ENCODE measurements around the gene CNP. TPM values are rescaled to one million over a fixed set of nuclear protein-coding genes. Genes with fewer than 3 reads are reported as not detected.
A peak's percentile ranks its signal among the peaks of the same experiment; 100 is the strongest.

The CNP gene
- total and polyA plus RNA-seq, 2 of the 8 experiments (the other 6 are each of a cell fraction or from before 2014, with no cell fraction given) = 21.9 to 60.6 TPM

- TF ChIP-seq CTBP2 (IDR thresholded peaks at IDR 0.05; ENCODE audit: borderline replicate concordance, insufficient read depth, insufficient read length, low read length) (no peak), SUZ12 (IDR thresholded peaks at IDR 0.05; ENCODE audit: low read length) (no peak), SIX5 (IDR thresholded peaks at IDR 0.05; ENCODE audit: low read depth, low read length) (no peak), EGR1 (IDR thresholded peaks at IDR 0.05; ENCODE audit: borderline replicate concordance, low read depth, low read length) (no peak; the same call in 1 of the 2 replicates), CHD7 (IDR thresholded peaks at IDR 0.05; ENCODE audit: insufficient replicate concordance, low read length) (no peak), USF2 (IDR thresholded peaks at IDR 0.05; ENCODE audit: low read length) (no peak), GTF2F1 (IDR thresholded peaks at IDR 0.05; ENCODE audit: borderline replicate concordance, low read depth, low read length) (no peak), TBP (IDR thresholded peaks at IDR 0.05; ENCODE audit: low read depth, low read length) (peak; percentile 68; the same call in 1 of the 2 replicates)
Measured at GRCh38 chr17:41966463-41967140, at the start of gene CNP (continued).

Data from H1 (cell line).